Activated gamma-delta T cell treated with Interleukin-2 at 50 U/mL for 16 hours (primary cell): ENCODE results near the gene FXYD3.
"Not testable (repeated sequence)": the region's sequence is repeated elsewhere in the genome, so short reads cannot be mapped to it uniquely, and the experiment has no call there.

ENCODE experiments used
- DNase-seq: peaks from one replicate; pipeline ENCODE4 v3.0.0-alpha.2; 2020

The FXYD3 gene

GRCh38 chr19:35125749-35126623 lies 10.4 kb downstream of the FXYD3 start:
- DNase-seq = no peak

GRCh38 chr19:35126624-35126959 lies 11.0 kb downstream of the FXYD3 start:
- DNase-seq = no peak

- DNase-seq = no peak
These were observed 12.2 kb downstream of the FXYD3 start for GRCh38 chr19:35127871-35128270.

- DNase-seq = no peak
These were observed 12.9 kb downstream of the FXYD3 start for GRCh38 chr19:35128398-35129057.

GRCh38 chr19:35129724-35130274 lies 14.2 kb downstream of the FXYD3 start:
- not testable (repeated sequence) for DNase-seq

- DNase-seq = no peak
These were observed 15.4 kb downstream of the FXYD3 start for GRCh38 chr19:35130761-35131720.

GRCh38 chr19:35132254-35132653 lies 16.6 kb downstream of the FXYD3 start:
- DNase-seq = no peak

GRCh38 chr19:35133826-35134225 lies 18.2 kb downstream of the FXYD3 start:
- DNase-seq = no peak

- DNase-seq = no peak
These were observed 19.1 kb downstream of the FXYD3 start, which contains the start of gene LGI4 for GRCh38 chr19:35134601-35135242. TSS of gene LGI4 (minus strand) at chr19:35135059. CDS start at chr19:35134680, 379 bp downstream.

GRCh38 chr19:35135389-35135909 lies 19.8 kb downstream of the FXYD3 start:
- peak; percentile 57 for DNase-seq

- DNase-seq = no peak
These were observed 20.6 kb downstream of the FXYD3 start for GRCh38 chr19:35136231-35136630.

- DNase-seq = no peak
These were observed 21.5 kb downstream of the FXYD3 start for GRCh38 chr19:35136977-35137702.

GRCh38 chr19:35138305-35138892 lies 22.8 kb downstream of the FXYD3 start, which contains the start of gene FXYD1:
TSS of gene FXYD1 (plus strand) at chr19:35138824. CDS start at chr19:35140080, 1,256 bp downstream.
- no peak for DNase-seq

GRCh38 chr19:35140207-35140961 lies 24.8 kb downstream of the FXYD3 start:
- DNase-seq = no peak

GRCh38 chr19:35140962-35141836 lies 25.6 kb downstream of the FXYD3 start:
- peak; percentile 94 for DNase-seq

- no peak for DNase-seq
These were observed 26.4 kb downstream of the FXYD3 start for GRCh38 chr19:35141837-35142605.

GRCh38 chr19:35142606-35143230 lies 27.1 kb downstream of the FXYD3 start:
- peak; percentile 79 for DNase-seq
